GM19438 (cell line): ENCODE data around the gene BTNL3.
"Not testable (repeated sequence)": the region's sequence is repeated elsewhere in the genome, so short reads cannot be mapped to it uniquely, and the experiment has no call there.

Source experiments
- ATAC-seq: cut with Tn5 transposase; IDR thresholded peaks from one replicate; pipeline ENCODE4 v1.9.1; 2021; ENCODE audit warnings: low read depth; ENCODE audit not compliant: unreplicated experiment

Gene BTNL3

DNA sequence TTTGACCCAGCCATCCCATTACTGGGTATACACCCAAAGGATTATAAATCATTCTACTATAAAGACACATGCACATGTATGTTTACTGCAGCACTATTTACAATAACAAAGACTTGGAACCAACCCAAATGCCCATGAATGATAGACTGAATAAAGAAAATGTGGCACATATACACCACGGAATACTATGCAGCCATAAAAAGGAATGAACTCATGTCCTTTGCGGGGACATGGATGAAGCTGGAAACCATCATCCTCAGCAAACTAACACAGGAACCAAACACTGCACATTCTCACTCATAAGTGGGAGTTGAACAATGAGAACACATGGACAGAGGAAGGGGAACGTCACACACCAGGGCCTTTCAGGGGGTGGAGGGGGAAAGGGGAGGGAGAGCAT lies 28.8 kb downstream of the BTNL3 start:
- not testable (repeated sequence) for ATAC-seq

DNA sequence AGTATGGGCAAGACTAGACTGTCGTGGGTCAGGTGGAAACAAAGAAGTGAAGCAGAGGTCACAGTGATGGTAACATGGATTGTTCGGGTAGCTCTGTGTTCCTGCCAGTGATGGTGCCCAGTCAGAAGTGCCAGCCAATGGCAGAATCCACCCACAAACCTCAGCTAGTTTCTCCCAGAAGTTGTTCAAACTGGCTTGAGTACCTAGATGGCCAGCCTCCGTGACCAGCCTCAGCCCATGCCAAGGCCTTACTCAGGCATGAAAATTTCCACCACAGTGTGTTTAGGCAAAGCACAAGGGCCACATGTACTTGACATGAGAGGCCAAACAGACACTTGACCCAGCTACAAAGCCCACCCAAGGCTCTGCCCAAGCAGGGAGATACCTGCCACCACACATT lies 32.0 kb downstream of the BTNL3 start:
- ATAC-seq, result no peak

DNA sequence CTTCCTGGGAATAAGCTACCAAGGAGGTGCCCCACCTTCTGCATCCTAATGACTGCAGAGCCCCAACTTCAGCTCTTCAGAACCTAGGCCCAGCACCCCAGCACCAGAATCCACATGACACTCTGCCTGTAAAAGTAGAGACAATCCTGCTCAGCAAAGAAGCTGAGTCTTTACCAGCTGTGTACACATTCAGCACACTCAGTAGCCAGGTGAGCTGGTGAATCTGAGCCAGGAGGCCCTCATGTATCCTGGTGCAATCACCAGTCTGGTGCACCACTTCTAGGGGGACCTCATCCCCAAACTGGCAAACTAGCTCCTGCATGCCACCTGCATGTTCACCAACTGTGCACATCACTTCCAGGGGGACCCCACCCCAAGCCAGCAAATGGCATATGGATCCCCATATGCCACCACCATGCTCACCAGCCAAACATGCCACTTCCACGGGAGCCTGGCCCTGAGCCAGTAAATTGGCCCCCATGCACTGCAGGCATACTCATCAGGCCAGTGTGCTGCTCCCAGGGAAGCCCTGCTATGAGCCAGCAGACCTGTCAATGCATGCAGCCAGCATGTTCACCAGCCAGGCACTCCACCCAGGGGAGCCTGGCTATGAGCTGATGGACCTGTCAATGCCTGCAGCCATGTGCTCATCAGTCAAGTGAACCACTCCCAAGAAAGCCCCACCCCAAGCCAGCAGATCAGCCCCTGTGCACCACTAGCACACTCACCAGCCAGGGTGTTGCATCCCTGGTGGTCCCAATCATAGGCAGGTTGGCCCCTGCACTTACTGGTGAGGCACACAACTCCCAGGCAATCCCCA lies 35.8 kb downstream of the BTNL3 start:
- no peak for ATAC-seq

DNA sequence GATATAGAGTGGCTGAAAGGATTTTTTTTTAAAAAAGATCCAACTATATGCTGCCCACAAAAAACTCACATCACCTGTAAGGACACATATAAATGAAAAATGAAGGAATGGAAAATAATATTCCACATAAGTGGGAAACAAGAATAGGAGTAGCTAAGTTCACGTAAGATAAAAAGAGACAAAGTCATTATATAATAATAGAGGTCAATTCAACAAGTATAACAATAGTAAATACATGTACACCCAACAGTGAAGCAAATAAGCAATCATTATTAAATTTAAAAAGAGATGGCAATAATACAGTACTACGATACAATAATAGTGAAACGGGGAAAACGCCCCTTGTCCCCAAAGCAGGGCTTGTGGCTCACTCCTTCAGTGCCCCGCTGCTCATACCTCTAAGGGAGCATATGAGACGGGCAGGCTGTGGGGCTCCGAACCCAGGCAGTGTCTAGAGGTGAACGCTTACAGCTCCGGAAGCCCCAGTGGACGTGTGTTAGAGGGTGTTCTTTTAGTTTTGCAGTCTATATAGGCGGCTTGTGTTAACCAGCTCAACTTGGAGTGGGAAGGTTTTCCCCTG lies 38.9 kb downstream of the BTNL3 start:
- ATAC-seq, result no peak

DNA sequence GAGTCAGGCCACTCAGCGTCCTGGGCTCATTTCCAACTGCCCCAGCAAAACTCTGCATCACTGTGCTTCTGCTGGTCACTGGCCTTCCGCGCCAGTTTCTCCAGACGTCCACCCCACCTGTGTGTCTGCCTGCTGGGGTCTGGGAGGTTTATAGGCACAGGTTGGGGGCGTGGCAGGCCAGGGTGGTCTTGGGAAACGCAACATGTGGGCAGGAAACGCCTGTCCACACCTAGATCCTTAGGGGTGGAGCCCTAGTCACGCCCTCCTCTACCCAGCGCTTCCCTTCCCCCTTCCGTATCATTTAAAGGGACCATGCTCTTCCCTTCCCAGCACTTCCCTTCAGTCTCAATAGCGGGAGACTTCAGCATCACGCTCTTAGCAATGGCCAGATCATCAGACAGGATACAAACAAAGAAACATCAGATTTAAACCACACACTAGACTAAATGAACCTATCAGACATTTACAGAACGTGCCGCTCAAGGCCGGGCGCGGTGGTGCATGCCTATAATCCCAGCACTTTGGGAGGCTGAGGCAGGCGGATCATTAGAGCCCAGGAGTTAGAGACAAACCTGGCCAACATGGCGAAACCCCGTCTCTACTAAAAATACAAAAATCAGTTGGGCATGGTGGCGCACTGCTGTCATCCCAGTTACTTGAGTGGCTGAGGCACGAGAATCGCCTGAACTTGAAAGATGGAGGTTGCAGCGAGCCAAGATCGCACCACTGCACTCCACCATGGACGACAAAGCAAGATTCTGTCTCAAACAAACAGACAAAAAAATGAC lies 39.6 kb downstream of the BTNL3 start:
- ATAC-seq, result no peak

DNA sequence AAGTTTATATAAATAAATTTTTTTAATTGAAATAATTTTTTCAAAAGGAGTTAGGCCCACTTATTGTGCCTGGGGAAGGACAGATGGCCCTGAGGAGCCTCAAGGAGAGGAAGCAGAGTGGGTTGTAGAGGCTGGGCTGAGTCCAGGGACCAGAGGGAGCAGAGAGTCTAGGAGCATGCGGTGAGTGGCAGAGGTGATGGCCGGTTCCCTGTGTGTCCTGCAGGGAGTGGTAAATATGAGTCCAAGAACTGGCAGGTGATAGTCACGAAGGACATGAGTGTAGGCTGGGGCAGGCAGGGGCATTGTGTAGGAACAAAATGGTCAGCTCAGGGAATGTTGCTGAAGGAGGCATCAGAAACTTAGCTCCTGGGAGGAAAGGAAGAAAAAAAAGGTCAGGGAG lies 43.1 kb downstream of the BTNL3 start:
- no peak for ATAC-seq

DNA sequence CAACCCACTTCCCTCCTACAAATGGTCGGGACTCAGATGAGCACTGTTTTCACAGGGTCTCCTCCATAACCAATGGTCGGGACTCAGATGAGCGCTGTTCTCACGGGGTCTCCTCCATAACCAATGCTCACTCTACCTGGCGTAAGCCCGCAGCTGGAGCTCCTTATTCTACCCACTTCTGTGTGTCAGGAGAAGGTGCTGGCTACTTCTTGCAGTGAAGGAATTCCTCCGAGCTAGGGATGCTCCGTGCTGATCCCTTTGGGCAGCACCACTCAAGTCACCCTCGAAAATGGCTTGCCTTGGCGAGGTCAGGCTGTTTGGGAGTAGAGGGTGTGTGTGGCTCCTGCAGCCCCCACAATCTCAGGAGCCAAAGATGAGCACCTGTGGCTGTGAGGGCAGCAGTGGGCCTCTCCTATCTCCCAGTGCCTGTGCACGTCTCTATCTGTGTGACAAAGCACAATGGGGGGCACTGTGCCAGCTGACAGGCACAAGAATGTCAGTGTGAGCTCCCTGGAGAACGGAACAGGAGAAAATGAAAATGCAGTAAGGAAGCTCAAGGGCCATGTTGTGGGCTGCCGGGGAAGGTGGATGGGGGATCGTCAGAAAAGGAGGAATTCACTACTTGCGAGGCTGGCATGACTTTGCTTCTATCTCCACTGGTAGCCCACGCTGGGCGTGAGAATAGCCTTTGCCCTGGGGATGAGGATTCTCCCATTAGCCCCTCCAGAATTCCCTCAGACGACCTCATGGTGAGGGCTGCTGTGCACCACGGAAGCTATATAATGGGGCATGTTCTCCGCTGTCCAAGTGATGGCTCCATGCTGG lies 47.6 kb downstream of the BTNL3 start:
- no peak for ATAC-seq

DNA sequence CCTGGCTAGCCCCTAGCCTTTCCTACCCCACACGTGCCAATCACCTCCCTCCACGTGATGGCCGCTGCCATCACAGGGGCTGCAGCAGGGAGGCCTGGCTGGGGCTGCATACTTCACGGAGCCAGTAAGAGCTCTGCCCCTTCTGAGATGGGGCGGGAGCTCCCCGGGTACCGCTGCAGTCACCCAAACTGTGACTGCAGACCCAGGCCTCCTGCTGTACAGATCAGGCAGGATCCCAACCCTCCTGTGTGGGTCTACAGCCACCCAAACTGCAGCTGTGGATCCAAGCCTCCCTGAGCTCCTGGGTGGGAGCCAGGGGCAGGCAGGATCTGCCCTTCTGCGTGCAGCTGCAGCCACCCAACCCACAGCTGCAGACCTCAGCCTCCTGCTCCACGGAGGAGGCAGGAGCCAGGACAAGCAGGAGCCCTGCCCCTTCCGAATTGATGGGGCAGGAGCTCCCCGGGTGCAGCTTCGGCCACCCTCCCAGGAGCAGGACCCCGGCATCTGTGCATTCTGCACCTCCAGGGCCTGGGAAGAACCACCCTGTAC lies 48.2 kb downstream of the BTNL3 start:
- no peak for ATAC-seq

DNA sequence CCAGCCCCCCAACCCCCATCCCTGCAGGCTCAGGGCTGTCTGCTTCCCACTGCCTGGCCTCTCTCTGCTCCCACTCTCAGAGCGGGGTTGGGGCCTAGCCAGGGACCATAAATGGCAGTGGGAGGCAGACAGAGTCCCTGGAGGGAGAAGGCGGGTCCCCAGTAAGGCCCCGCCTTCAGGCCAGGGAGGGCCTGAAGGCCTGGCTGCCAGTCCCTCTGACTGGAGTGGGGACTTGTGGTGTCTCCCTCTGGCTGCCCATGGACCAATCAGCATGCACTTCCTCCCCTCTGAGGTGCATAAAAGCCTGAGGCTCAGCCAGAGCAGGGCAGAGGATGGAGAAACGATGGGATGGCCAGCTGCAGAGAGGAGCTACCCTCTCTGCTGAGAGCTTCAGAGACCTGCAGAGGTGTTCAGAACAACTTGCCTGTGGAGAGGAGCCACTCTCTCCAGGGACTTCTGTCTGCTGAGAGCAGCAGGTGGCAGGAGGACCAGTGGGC lies 48.8 kb downstream of the BTNL3 start:
- no peak for ATAC-seq

DNA sequence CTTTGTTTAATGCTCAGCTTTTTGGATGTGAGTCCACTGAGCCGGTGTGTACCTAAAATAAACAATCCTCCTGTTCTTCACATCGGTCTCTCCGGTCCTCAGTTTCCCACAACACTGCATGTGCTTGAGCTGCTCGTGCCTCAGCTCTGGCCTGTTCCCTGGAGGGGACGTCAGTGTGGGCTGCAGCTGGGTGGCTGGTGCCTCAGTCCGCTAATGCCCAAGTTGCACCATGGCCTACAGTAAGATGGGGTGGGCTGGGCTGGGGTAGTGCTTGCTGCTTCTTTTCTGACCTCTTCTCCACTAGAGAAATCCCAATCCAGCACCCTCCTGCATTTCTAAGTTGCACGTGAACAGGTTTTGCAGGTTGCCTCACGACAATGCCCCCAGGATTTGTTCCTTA lies 50.8 kb downstream of the BTNL3 start:
- no peak for ATAC-seq

DNA sequence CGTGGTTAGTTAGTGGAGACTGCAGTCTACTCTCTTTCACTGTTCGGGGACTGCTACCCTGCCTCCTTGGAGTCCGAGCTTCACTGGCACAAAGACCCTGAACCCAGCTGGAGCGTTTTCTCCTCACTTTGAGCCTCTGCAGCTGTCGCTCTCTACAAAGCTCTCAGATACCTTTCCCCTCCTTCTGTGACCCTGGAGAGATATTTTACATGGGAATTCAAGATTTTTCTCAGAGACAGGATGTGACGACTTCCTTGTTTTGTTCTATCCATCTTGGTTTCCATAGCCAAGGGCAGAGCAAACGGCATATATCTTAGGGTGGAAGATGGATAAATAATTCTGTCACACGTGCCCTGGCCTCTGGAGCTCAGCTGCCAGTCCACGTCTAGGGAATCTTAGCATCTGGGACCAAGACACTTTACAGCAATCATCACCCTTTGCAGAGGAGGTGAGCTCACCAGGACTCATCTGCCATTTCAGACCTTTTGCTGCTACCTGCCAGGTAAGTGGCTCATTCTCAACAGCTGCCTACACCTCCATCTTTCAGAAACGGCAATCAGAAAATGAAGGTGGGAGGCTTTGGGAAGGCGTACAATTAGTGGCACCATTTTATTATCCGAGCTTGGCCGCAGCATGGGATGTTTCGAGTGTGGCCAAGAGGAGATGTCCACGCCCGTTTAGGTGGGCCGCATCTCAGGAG lies 51.4 kb downstream of the BTNL3 start, which contains the start of gene BTNL9:
TSS of gene BTNL9 (plus strand) at position 336 of the 700 bp plus-strand sequence. CDS start 5,224 bp downstream, outside the sequence.
- no peak for ATAC-seq

DNA sequence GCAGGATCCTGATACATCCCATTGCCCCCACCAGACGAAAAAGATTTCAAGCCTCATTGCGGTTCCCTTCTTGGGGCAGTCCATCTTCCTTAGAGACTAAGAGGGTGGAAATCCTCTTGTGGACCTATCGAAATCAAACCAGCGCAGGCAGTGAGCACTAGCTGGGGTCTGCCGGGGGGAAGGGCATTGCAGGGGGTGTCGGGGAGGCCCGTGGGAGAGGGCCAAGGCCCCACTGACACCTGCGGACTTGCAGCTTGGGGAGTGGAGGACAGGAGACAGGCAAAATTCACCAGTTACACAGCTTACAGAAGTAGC lies 51.9 kb downstream of the BTNL3 start:
- no peak for ATAC-seq

DNA sequence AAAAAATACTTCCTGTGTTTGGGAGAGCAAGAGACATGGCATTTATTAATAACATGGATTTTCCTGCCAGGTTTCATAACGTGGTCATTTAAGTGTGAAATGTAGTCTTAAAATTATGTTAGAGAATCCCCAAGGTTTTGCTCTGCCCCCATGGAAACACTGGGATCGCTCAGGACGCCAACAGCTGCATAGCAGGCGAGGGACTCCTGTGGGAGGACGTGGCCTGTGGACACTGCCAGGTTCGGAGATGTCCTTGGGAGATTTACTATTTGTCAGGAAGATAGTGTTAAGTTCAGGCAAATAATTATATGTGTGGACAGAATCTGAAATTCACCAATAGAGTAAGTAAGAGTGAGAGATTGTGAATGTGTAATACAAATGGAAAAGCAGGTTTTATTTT lies 52.4 kb downstream of the BTNL3 start:
- no peak for ATAC-seq

DNA sequence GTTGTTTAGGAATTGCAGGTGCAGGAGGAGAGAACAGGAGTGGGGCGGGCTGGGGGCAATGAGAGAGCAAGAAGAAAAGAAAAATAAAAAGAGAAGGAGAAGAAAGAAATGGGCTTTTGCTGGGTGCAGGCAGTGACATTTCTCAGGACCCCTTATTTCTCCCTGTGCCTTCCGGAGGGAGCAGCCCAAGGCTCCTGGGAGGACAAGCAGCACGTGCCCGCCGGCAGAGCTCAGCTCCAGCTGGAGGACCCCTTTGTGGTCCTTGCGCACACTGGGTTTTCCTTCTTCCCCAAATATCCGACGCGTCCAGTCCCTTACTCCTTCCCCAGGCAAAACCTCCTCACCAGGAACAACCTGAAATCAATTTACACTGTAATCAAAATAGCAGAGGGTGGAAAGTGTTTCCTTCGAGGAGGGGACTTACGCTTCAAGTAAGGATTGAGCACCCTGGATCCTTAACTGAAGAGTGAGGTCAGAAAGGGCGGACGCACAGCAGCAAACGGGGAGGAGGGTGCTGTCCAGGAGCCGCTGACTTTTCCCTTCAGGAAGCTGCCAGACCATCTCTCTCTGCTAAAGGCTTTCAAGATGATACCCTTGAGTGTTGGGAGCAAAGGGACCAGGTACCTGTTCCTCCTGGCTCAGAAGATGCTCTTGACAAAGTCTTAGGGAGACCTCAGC lies 53.5 kb downstream of the BTNL3 start:
- ATAC-seq, result no peak

DNA sequence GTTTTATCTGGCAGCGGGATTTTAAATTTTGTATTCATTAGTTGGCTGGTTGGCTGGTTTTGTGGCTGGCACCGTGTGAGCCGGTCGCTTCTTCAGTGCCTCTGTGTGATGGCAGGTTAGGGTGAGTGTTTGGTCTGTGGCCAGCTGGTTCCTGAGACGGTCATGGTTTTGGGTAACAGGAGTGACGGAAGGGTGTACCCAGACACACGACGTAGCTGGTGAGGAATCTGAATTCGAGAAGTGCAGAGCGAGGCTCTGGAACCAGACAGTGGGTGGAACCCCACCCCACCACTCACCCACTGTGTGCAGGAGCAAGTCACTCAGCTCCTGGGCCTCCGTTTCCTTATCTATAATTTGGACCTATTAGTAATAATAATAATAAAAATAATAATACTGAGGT lies 54.1 kb downstream of the BTNL3 start:
- ATAC-seq, result no peak

DNA sequence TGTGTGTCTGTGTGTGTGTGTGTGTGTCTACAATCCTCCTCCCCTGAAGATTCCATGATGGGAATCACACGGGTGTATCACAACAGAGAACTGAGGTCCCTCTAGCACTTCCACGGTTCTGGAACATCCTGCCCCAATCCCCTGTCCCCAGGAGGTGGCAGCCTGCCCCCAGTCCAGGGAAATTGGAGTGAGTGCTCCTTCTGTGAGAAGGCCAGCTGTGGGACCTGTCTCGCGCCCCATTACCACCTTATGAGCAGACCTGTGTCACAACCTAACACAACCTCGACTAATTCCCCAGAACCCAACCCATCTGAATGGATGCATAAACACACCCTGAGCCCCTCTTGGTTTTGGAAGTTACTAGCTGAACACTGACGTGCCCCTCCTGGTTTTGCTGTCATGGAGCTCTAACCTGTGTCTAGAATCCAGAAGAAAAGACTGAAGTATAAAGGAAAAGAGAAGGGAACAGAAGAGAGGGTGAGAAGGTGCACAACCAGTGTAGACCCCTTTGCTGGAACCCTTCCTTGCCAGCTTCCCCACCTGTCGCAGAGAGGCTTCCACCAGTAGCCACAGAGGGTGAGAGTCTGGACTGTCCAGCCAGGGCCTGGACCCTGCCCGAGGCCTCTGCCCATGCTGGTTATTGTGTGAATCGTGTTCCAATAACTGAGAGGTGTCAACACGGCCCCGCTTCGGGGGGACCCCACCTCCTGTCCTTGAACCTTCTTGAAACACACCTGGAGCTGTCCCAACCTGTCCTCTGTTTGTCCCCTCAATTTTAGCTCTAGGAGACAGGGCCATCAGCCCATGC lies 54.8 kb downstream of the BTNL3 start:
- no peak for ATAC-seq

DNA sequence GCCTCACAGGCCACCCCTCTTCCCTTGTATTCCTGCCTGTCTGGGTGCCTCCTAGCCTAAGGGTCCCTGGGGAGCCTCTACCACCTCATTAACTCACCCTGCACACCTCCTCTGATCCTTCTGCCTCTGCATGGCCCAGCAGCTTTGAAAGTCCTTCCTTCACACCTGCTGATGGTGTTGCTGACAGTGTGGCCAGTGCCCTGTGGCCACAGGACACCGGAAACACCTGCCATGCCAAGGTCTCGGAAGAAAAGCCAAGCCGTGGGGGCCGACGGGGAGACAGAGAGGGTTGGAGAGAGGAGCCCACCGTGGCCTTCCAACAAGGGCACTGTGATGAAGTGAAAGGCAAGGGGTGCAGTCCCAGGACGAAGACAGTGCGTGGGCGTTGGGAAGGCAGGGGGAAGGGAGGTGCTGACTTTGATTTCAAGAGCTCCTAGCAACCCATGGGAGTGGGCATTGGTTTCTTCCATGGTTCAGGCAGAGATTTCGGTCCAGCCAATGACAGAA lies 55.5 kb downstream of the BTNL3 start:
- ATAC-seq, result no peak

DNA sequence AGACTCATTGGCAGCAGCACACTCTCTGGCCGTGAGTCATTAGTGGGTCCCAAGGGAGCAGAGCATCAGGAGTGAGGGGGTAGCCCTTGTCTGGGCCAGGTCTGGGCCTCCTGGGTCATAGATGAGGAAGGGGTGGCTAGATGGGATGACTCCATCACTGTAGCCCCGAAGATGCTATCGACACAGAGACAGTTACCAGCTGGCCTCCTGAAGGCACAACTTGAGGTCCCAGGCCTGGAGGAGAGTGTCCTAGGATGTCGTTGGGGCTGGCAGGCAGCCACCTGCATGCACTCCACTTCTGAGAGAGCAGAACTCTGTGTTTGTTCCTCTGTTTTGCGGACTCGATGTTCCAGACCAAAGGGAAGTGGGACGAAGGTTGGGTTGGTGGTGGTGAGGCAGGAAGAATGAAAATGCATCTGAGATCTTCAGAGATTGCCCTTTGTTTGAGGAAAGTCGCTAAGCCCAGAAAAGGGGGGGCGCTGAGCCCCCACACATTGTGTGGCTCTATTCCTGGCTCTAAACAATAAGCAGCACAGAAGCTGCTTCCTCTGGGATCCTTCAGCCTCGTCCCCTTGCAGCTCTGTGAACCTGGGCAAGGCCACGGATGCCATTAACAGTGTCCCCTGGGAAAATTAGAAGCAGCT lies 56.1 kb downstream of the BTNL3 start:
- no peak for ATAC-seq
